GM18526 (cell line): Measurements from ENCODE around the gene OR5M8.

ENCODE experiments used
- POLR2A ChIP-seq: IDR thresholded peaks from 3 replicates; pipeline ENCODE4 v1.6.1; 2011; ENCODE audit not compliant: insufficient read length; ENCODE audit errors: extremely low read depth

The OR5M8 gene

DNA sequence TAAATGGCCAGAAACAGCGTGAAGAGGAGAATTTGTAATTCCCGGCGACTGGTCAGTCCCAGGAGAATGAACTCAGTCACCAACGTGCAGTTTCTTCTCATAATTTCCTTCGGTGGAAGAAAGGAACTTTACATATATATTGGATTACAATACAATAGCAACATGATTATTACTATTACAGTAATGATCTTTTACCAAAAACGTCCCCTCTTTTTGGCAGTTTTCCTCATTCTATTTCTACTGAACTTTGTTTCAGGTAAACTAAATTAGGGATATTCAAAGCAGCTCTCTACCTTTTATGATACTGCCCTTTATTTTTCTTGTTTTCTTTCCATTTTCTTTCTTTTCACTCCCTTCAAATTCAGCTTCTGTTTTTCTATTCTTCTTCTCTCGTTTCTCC, at the start of gene OR5M8:
Gene OR5M8 (minus strand): TSS at position 101 of the 400 bp plus-strand sequence. CDS start 0 bp downstream, at position 101.
- TF ChIP-seq POLR2A = no peak

DNA sequence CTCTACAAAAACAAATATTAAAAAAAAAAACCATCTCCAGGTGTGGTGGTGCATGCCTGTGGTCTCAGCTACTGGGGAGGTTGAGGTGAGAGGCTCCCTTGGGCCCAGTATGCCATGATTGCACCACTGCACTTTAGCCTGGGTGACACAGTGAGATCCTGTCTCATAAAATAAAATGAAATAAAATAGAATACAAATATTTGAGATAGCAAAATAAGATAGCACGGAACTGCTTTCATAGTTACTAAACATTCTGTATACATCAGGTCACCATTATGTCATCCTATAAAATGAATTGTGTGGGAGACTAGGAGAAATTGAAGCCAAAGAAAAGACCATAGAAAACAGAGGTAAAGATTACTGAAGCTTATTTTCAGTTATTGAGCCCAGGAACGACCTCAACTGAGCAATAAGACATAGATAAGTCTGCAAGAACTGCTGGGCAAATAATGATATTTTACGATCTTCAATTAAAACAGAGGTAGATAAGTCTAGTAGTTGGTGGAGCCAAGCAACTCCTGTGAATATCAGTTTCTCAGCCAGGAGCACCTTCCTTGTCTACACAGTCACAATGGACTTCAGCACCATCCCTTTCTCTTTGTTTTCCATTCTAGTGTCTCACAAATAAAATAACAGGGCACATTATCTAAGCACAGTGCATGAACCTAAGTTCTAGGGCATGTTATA, 42.0 kb upstream of the OR5M8 start:
- no peak for TF ChIP-seq POLR2A

DNA sequence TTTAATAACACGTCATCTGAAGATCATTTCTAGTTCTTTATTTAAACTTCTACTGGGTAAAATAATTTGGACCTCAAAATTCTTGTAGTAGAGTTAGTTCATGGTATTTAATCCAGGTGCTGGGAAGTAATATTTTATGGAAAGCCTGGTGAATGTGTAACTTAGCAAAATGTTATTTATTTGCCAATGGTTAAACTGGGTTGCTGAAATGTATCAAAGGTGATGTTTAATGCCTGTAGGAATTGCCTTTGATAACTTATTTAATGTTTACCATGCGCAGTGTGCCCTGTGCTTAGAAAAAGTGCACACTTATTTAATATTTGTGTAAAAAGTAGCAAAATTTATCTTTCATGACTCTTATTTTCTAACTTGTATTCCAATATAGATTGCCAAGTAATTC, 40.7 kb upstream of the OR5M8 start:
- no peak for TF ChIP-seq POLR2A

DNA sequence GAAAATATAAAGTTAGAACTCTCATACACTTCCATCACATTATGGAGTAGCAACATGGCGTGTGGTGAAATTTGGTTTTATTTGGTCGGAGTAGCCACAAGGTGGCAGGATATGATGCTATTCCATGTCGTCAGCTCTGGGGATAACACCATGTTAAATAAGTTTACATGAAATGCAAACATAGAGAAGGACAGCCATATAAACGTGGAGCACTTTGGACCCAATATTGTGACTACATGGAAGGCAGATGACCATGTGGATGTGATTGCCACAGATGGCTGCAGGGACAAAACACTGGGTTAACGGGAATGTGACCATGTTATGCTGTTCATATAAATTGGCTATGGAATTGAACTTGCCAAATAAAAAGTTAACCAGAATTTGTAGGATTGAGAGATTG, 30.8 kb upstream of the OR5M8 start:
- TF ChIP-seq POLR2A = no peak

DNA sequence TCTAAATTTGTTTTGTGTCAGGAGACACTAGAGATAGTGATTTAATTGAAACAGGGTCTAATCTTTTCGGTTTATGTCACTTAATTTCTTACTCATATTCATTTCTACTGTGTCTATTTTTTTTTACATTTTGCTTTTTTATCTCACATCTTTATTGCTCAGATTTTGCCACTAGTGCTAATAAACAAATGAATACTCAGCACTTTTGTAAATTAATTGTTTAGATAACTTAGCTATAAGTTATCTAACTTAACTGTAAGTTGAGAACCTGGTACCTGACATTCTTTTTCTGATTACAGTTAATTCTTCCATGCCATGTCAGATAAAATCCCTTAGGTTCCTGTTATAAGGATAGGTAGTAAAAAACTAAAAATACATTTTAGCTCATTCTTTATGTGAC, 22.1 kb upstream of the OR5M8 start:
- TF ChIP-seq POLR2A = no peak

DNA sequence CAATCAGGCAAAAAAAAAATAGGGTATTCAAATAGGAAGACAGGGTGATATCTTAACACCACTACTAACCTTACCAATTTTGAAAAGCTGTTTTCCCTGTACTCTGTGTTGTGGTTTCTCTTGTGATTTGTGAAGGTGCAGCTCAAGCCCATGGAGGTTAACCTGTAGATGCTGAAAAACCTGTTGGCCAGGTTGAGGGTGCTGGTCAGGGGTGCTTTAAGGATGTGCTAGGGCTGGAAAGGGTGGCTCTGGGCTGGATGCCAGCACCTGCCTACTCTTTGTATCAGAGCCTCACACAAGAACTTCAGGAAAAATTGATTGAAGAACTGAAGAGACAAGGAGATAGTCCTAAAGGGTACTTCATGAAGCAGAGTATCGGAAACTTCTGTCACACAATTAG, 18.3 kb upstream of the OR5M8 start:
- no peak for TF ChIP-seq POLR2A

DNA sequence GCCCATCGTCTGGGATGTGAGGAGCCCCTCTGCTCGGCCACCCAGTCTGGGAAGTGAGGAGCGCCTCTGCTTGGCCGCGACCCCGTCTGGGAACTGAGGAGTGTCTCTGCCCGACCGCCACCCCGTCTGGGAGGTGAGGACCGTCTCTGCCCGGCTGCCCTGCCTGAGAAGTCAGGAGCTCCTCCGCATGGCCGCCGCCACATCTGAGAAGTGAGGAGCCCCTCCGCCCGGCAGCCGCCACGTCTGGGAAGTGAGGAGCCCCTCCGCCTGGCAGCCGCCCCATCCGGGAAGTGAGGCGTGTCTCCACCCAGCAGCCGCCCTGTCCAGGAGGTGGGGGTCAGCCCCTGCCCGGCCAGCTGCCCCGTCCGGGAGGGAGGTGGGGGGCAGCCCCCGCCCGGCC, 5.8 kb upstream of the OR5M8 start:
- TF ChIP-seq POLR2A = no peak

DNA sequence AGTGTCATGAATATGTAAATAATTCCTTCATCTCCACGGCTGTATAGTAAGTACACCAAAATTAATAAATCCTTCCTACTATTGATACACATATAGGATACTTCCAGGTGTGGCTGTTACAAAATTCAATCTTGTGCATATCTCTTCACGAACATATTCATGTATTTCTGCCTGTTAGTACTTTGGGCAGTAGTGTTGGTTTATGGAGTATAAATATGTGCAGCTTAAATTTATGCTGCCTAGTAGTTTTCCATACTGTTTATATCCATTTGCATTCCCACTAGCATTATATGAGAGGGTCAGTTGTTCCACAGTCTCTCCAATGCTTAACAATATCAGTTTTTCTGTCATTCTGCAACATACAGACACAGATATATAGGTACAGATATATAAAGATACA, 3.9 kb upstream of the OR5M8 start:
- no peak for TF ChIP-seq POLR2A

DNA sequence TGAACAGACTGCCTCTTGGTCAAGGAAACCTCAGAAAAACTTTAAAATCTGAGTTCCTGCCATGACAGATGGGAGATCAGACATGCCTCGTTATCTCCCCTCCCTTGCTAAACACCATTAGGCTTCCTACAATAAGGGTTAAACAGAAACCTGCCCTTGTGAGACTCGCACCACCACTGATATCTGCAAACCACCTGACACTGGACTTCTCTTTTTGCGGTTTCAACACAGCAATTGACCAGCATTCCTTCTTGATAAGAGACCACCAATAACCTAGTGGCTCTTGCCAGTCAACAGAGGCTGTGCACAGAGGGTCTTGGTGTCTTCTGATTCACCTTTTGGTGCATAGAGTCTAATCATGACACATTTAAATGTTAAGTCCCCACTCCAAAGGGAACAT, 4.4 kb downstream of the OR5M8 start:
- no peak for TF ChIP-seq POLR2A

DNA sequence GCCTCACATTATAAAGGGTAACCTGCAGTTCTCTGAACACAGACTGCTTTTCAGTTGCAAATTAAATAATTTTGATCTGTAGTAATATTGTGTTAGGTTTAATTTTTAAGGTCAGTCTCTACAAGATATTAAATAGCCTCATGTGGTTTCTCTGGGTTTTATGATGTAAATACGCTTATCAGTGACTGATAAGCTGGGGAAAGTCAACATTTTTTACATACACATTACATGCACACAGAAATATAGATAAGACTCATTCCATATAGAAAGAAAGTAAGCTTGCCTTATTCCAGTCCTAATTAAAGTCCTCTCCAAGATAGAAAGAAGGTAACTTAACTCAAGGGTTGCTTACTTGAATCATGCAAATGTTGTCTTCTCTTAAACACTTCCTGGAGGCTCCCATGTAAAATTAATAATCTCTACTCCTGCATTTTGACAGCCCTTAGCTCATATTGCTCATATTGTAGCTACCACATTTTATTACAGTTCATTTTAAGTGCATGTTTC, 16.4 kb downstream of the OR5M8 start:
- TF ChIP-seq POLR2A = no peak

DNA sequence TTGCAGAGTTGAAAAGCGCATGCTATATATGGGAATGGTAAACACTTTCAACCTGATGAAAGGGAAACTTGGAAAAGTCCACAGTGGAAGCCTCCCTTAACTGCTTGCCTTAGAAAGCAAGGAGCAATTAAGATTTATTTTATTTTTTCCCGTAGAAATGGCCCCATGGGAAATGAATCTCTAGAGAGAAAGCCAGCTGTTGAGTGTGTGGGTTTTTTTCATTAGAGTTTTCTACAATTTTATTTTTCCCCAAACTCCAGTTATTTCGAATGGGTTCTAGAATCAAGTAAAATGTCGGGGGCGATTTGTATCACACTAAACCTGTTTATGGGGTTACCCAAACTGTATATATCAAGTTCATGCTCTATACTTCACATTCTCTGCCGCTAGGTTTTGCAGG, 17.9 kb downstream of the OR5M8 start, which contains the start of gene OR5M3:
Gene OR5M3 (minus strand): TSS at position 101 of the 400 bp plus-strand sequence. CDS start 2,855 bp downstream, outside the sequence.
- no peak for TF ChIP-seq POLR2A

DNA sequence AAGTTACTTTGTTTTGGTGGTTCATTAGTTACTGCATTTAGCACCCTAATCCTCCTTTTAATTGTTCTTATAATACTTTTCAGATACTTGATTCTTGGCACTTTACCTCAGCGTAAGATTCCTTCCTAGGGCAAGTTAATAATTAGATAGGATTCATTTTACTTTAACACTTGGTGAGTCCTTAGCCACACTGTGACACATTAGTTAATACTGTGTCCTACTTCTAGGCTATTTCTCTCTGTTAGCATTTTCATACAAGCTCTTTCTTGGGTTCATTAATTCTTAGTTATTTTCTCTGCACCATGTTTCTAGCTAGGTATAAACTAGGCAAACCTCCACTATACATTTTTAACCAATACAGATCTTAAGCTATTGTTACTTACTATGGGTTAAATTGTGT, 34.1 kb downstream of the OR5M8 start:
- TF ChIP-seq POLR2A = no peak

DNA sequence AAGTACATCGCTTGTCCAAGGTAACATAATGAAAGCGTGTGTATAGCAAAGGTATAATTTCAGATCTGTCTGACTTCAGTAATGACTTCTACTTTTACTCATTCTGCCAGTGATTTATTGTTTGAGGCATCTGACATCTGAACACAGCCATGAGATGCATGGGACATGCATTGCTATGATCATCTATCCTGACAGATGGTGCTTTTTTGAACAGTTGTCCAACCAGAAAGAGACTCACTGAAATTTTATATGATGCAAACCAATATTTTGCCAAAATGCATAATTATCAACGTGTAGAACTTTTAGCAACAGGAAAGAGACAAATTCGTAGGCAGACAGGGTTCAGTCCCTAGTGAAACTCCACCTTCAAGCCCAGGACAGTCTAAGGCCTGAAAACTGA, 37.6 kb downstream of the OR5M8 start:
- TF ChIP-seq POLR2A = no peak
